T-helper 2 cell treated with Interferon-gamma antibody and Interleukin-4, amounts not matched to agents 100 ng/mL and 5 ng/mL, for 36 hours (primary cell): Measurements from ENCODE around the gene GCHFR. TPM values are rescaled to one million over a fixed set of nuclear protein-coding genes. Genes with fewer than 3 reads are reported as not detected.

Experiments
- intact Hi-C: fragments of 100-400 bp; cut with micrococcal nuclease; formaldehyde crosslinking; loops from one replicate; pipeline ENCODE4 v1.15.1; 2023
- total RNA-seq: library from RNA; stranded (reverse); gene quantifications from 2 replicates; pipeline ENCODE4 v1.2.3, GENCODE V29; 2022

The GCHFR gene
- total RNA-seq, 1 donor from 2014 or later = 41.4 TPM

GRCh38 chr15:40775740-40776536 is 12.1 kb downstream of the GCHFR start:
- intact Hi-C loops = no loop called here

GRCh38 chr15:40776537-40777141 is 12.8 kb downstream of the GCHFR start:
- intact Hi-C loops = no loop called here

GRCh38 chr15:40782609-40783227 is 18.9 kb downstream of the GCHFR start:
- intact Hi-C loops = loop anchor here (1.0 to 5.0 kb wide), 5 partner anchors 36 to 263 kb away; no protein-coding TSS in a partner anchor

GRCh38 chr15:40785164-40785563 is 21.3 kb downstream of the GCHFR start:
- intact Hi-C loops = no loop called here

- intact Hi-C loops = no loop called here
These were observed 21.9 kb downstream of the GCHFR start for GRCh38 chr15:40785814-40786213.

- intact Hi-C loops = no loop called here
These were observed 23.5 kb downstream of the GCHFR start for GRCh38 chr15:40787344-40787841.

GRCh38 chr15:40787991-40788390 is 24.1 kb downstream of the GCHFR start:
- intact Hi-C loops = no loop called here

GRCh38 chr15:40789119-40789518 is 25.3 kb downstream of the GCHFR start:
- intact Hi-C loops = no loop called here

- intact Hi-C loops = no loop called here
These were observed 26.1 kb downstream of the GCHFR start for GRCh38 chr15:40789999-40790398.

- intact Hi-C loops = no loop called here
These were observed 26.9 kb downstream of the GCHFR start for GRCh38 chr15:40790718-40791117.

GRCh38 chr15:40792394-40792793 is 28.5 kb downstream of the GCHFR start:
- intact Hi-C loops = no loop called here

GRCh38 chr15:40793216-40793989 is 29.5 kb downstream of the GCHFR start:
- intact Hi-C loops = no loop called here

- intact Hi-C loops = no loop called here
These were observed 32.2 kb downstream of the GCHFR start for GRCh38 chr15:40796041-40796440.

- intact Hi-C loops = no loop called here
These were observed 32.6 kb downstream of the GCHFR start for GRCh38 chr15:40796512-40796911.

GRCh38 chr15:40799523-40799922 is 35.7 kb downstream of the GCHFR start:
- intact Hi-C loops = no loop called here

GRCh38 chr15:40803076-40803475 is 39.2 kb downstream of the GCHFR start:
- intact Hi-C loops = no loop called here

GRCh38 chr15:40803688-40804087 is 39.8 kb downstream of the GCHFR start:
- intact Hi-C loops = no loop called here

- intact Hi-C loops = loop anchor here (1.0 to 2.0 kb wide), 8 partner anchors 42 to 309 kb away; partner anchors contain the start of genes CCDC32, CHAC1, GCHFR and RAD51
These were observed 42.8 kb downstream of the GCHFR start for GRCh38 chr15:40806672-40807027.

GRCh38 chr15:40807028-40807887 is 43.4 kb downstream of the GCHFR start, which contains the start of the genes DNAJC17 and ZFYVE19:
TSS of gene DNAJC17 (minus strand) at chr15:40807473. CDS start at chr15:40807446, 27 bp downstream.
TSS of gene ZFYVE19 (plus strand) at chr15:40807089. CDS start at chr15:40807590, 501 bp downstream.
- intact Hi-C loops = loop anchor here (1.0 to 2.0 kb wide), 7 partner anchors 43 to 308 kb away; partner anchors contain the start of genes CCDC32, CHAC1, GCHFR and RAD51

GRCh38 chr15:40807888-40808461 is 44.1 kb downstream of the GCHFR start:
- intact Hi-C loops = loop anchor here (1.0 to 2.0 kb wide), 7 partner anchors 44 to 307 kb away; partner anchors contain the start of genes CCDC32, CHAC1, GCHFR and RAD51
